Astrocyte (in vitro differentiated cells and primary cell): Measurements from ENCODE around the gene GPBP1.

Source experiments
- CTCF ChIP-seq: IDR thresholded peaks from 2 replicates; pipeline ENCODE4 v1.5.1; 2011; ENCODE audit warnings: low read depth, mild to moderate bottlenecking, inconsistent platforms, low read length, moderate library complexity; ENCODE audit not compliant: insufficient read depth
- EZH2 ChIP-seq: IDR thresholded peaks from 2 replicates; pipeline ENCODE4 v1.6.1; 2012; ENCODE audit warnings: mild to moderate bottlenecking, low read length, inconsistent platforms; ENCODE audit not compliant: insufficient read depth

DNA sequence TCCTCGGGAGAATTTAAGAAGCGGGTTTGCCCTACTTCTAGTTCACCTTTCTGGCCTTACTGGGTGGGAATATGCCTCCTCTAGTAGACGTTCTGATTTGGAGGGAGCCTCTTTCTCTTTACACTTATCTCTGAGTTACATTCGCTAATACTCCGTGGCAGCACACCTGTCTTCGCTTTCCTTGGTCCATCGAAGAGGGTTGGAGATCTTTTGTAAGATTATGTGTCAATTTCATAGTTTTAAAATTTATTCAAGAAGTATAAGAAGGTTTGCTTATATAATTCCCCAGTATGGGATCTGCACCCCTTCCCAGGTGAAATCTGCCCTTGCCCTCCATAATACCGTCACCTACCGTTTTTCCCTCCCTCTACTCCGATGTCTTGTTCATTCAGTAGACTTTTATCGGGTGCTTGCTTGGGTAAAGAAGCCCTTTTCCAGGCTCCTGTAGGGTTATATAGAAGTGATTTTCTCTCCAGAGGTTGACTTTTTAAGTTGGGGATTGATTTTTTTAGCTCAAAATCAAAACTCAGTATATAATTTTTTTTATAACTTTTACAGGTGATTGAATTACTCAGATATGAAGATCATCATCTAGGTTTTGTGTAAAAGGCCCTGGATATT lies 1.1 kb downstream of the GPBP1 start:
- TF ChIP-seq CTCF (no peak), EZH2 (no peak)
